22Rv1 (cell line): ENCODE data around the gene TMEM238L.

ENCODE experiments used
- CTCF ChIP-seq: fragments of 450-650 bp; IDR thresholded peaks from 2 replicates; pipeline ENCODE4 v1.5.1; 2017; ENCODE audit warnings: mild to moderate bottlenecking
- ZFX ChIP-seq: fragments of 450-650 bp; IDR thresholded peaks from 2 replicates; pipeline ENCODE4 v1.6.1; 2017; ENCODE audit warnings: antibody characterized with exemption, borderline replicate concordance

- TF ChIP-seq CTCF, result no peak
- no peak for TF ChIP-seq ZFX
Observed at GRCh38 chr17:10756185-10756584, 47.7 kb downstream of the TMEM238L start.
